ENCODE data around the gene MYO15A.

The MYO15A gene

GRCh38 chr17:18119938-18120337, 11.4 kb downstream of the MYO15A start:
- H3K27me3 ChIP-seq (ENCODE audit: insufficient read depth, poor library complexity, severe bottlenecking) = no peaks in the 10 kb centered on the region
- DNase-seq (ENCODE audit: low spot score) = no peak
- no peak overlapping the region for H3K4me3 ChIP-seq (ENCODE audit: severe bottlenecking)
- no peak for ATAC-seq (ENCODE audit: low read depth)
- H3K36me3 ChIP-seq (ENCODE audit: low read depth) = no peaks in the 10 kb centered on the region
- no peak overlapping the region for H3K27ac ChIP-seq (ENCODE audit: poor library complexity, severe bottlenecking)
- H3K4me1 ChIP-seq (ENCODE audit: insufficient read depth, poor library complexity, severe bottlenecking) = no peaks in the 10 kb centered on the region
- no peaks in the 10 kb centered on the region for H3K9me3 ChIP-seq (ENCODE audit: severe bottlenecking)
- TF ChIP-seq CTCF (IDR thresholded peaks at IDR 0.05; ENCODE audit: poor library complexity, severe bottlenecking) = no peak

GRCh38 chr17:18120461-18121017, 12.0 kb downstream of the MYO15A start:
- DNase-seq (ENCODE audit: low spot score) = no peak
- no peak for ATAC-seq (ENCODE audit: low read depth)
- Histone ChIP-seq H3K4me1 (ENCODE audit: insufficient read depth, poor library complexity, severe bottlenecking) (no peaks in the 10 kb centered on the region), H3K9me3 (ENCODE audit: severe bottlenecking) (no peaks in the 10 kb centered on the region), H3K36me3 (ENCODE audit: low read depth) (no peaks in the 10 kb centered on the region), H3K4me3 (ENCODE audit: severe bottlenecking) (no peak overlapping the region), H3K27ac (ENCODE audit: poor library complexity, severe bottlenecking) (no peak overlapping the region), H3K27me3 (ENCODE audit: insufficient read depth, poor library complexity, severe bottlenecking) (no peaks in the 10 kb centered on the region)
- TF ChIP-seq CTCF (IDR thresholded peaks at IDR 0.05; ENCODE audit: poor library complexity, severe bottlenecking) = no peak

- Histone ChIP-seq H3K4me1 (ENCODE audit: insufficient read depth, poor library complexity, severe bottlenecking) (no peaks in the 10 kb centered on the region), H3K9me3 (ENCODE audit: severe bottlenecking) (no peaks in the 10 kb centered on the region), H3K27me3 (ENCODE audit: insufficient read depth, poor library complexity, severe bottlenecking) (no peaks in the 10 kb centered on the region), H3K27ac (ENCODE audit: poor library complexity, severe bottlenecking) (no peak overlapping the region), H3K36me3 (ENCODE audit: low read depth) (no peaks in the 10 kb centered on the region), H3K4me3 (ENCODE audit: severe bottlenecking) (no peak overlapping the region)
- ATAC-seq (ENCODE audit: low read depth) (no peak), DNase-seq (ENCODE audit: low spot score) (no peak)
- TF ChIP-seq CTCF (IDR thresholded peaks at IDR 0.05; ENCODE audit: poor library complexity, severe bottlenecking) = no peak
These were observed 12.8 kb downstream of the MYO15A start for GRCh38 chr17:18121144-18121910.

- H3K36me3 ChIP-seq (ENCODE audit: low read depth) = no peaks in the 10 kb centered on the region
These were observed 14.6 kb downstream of the MYO15A start for GRCh38 chr17:18122990-18123753.

More at GRCh38 chr17:18122990-18123753, 14.6 kb downstream of the MYO15A start:
- TF ChIP-seq CTCF (IDR thresholded peaks at IDR 0.05; ENCODE audit: poor library complexity, severe bottlenecking) = no peak
- ATAC-seq (ENCODE audit: low read depth) (no peak), DNase-seq (ENCODE audit: low spot score) (no peak)
- no peaks in the 10 kb centered on the region for H3K27me3 ChIP-seq (ENCODE audit: insufficient read depth, poor library complexity, severe bottlenecking)
- no peaks in the 10 kb centered on the region for H3K9me3 ChIP-seq (ENCODE audit: severe bottlenecking)
- no peaks in the 10 kb centered on the region for H3K4me1 ChIP-seq (ENCODE audit: insufficient read depth, poor library complexity, severe bottlenecking)
- H3K27ac ChIP-seq (ENCODE audit: poor library complexity, severe bottlenecking) = no peak overlapping the region
- no peak overlapping the region for H3K4me3 ChIP-seq (ENCODE audit: severe bottlenecking)
